Immature natural killer cell (primary cell): ENCODE data around the gene SOX13. TPM values are rescaled to one million over a fixed set of nuclear protein-coding genes. Genes with fewer than 3 reads are reported as not detected.
A peak's percentile ranks its signal among the peaks of the same experiment; 100 is the strongest.
"Not testable (repeated sequence)": the region's sequence is repeated elsewhere in the genome, so short reads cannot be mapped to it uniquely, and the experiment has no call there.

Source experiments
- DNase-seq, 3 donors: peaks; one replicate each; pipeline ENCODE4 v3.0.0; 2022; ENCODE audit warnings: mixed read lengths in 1 of 3
- H3K27ac Mint-ChIP-seq, 6 donors: one replicate each; pipeline ENCODE4 v1.8.0; 2020; ENCODE audit warnings: mixed read lengths in 6 of 6, mild to moderate bottlenecking in 5 of 6, inconsistent platforms in 4 of 6, moderate library complexity in 3 of 6
- H3K27me3 Mint-ChIP-seq, 3 donors: one replicate each; pipeline ENCODE4 v1.8.0; 2020 to 2021; ENCODE audit warnings: low read depth in 3 of 3, mild to moderate bottlenecking in 3 of 3, mixed read lengths in 3 of 3, moderate library complexity in 3 of 3, inconsistent platforms in 1 of 3
- H3K36me3 Mint-ChIP-seq, 3 donors: one replicate each; pipeline ENCODE4 v1.8.0; 2020; ENCODE audit warnings: mixed read lengths in 3 of 3, inconsistent platforms in 2 of 3, mild to moderate bottlenecking in 2 of 3
- H3K4me1 Mint-ChIP-seq, 2 donors: one replicate each; pipeline ENCODE4 v1.8.0; 2020; ENCODE audit warnings: inconsistent platforms in 2 of 2, mild to moderate bottlenecking in 2 of 2, mixed read lengths in 2 of 2, moderate library complexity in 1 of 2
- H3K4me3 Mint-ChIP-seq, 5 donors: one replicate each; pipeline ENCODE4 v1.8.0; 2020; ENCODE audit warnings: mild to moderate bottlenecking in 5 of 5, mixed read lengths in 5 of 5, inconsistent platforms in 3 of 5, moderate library complexity in 3 of 5
- H3K9me3 Mint-ChIP-seq, 6 donors: one replicate each; pipeline ENCODE4 v1.8.0; 2020; ENCODE audit warnings: mild to moderate bottlenecking in 6 of 6, mixed read lengths in 6 of 6, inconsistent platforms in 4 of 6, moderate library complexity in 3 of 6
- polyA plus RNA-seq, 3 donors: library from polyadenylated mRNA; unstranded; fragments of 300-500 nt; fragmentation: Illumina TruSeq; gene quantifications; one replicate each; pipeline ENCODE4 v1.2.3, GENCODE V29; 2021

SOX13 gene
- polyA plus RNA-seq, 3 donors from 2014 or later: 0.54 to 6.6 (median 2.2) TPM

DNA sequence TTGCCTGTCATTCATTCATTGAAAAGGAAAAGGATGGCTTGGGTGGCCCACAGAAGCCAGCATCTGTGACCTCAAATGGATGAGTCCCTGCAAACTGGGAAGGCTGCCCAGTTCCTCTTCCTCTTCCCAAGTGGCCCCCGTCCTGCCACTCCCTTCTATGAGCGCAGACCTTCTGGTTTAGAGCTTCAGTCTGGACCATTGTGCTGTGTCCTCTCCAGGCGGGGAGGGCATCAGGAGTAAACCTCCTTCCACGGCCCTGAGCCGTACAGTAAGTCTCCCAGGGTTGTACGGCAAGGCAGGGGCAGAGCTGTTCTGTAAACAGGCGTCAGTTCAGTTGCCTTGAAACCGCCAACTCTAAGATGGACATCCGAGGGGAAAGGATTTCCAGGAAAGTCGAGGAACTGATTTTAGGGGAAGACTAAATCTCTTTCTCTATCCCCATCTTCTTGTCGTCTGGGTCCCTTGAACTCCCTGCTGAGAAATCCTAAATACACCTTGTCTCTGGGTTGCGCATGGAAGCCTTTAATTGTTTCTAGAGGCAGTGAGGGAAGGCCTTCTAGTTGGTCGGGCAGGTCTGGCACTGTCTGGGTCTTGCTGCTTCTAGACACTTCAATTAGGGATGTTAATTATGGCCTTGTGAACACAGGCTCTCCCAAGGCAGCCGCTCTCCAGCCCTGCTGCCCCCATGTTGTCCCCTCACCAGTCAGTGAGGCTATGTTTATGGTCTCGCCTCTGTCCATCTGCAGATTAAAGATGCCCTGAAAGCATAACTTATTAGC lies 22.1 kb downstream of the SOX13 start:
- no peaks in the 10 kb centered on the region for H3K36me3 Mint-ChIP-seq
- no peaks in the 10 kb centered on the region for H3K9me3 Mint-ChIP-seq
- H3K4me1 Mint-ChIP-seq: peaks cover 19 to 41% of the 10 kb centered on the region in 2 donors
- peak overlapping the region in 2 of 6 donors; percentile 9 to 33 for H3K27ac Mint-ChIP-seq
- DNase-seq: no peak
- no peak overlapping the region for H3K4me3 Mint-ChIP-seq
- H3K27me3 Mint-ChIP-seq: peaks cover 2 to 3% (median 3%) of the 10 kb centered on the region in 3 donors

GRCh38 chr1:204096931-204097330 lies 24.0 kb downstream of the SOX13 start:
- H3K4me1 Mint-ChIP-seq: peaks cover 25 to 49% of the 10 kb centered on the region in 2 donors
- H3K27ac Mint-ChIP-seq: peak overlapping the region in 4 of 6 donors; percentile 12 to 53 (median 38)
- no peaks in the 10 kb centered on the region for H3K9me3 Mint-ChIP-seq
- H3K36me3 Mint-ChIP-seq: no peaks in the 10 kb centered on the region
- no peak overlapping the region for H3K4me3 Mint-ChIP-seq
- H3K27me3 Mint-ChIP-seq: peaks cover 0 to 3% (median 3%) of the 10 kb centered on the region in 3 donors
- DNase-seq: no peak

DNA sequence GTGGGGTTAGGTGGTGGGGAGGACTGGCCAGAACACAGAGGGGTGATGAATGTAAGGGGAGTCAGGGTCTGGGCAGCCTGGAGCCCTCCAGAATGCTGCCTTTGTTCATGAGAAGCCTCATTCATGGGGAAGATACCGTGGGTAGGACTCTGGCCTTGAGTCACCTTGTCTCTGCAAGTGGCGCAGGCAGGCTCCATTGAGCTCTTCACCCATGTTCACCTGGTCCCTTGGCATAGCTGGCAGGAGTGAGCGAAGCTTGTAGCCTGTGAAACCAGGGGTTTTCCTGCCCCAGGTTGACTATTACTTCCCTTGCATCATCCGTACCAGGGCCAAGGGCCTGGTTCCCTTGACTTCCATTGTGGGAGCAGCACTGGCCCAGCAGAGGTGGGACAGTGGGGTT lies 25.8 kb downstream of the SOX13 start:
- Mint-ChIP-seq H3K27ac (peak overlapping the region in 5 of 6 donors; percentile 25 to 84 (median 38)), H3K9me3 (no peaks in the 10 kb centered on the region), H3K4me3 (no peak overlapping the region), H3K36me3 (no peaks in the 10 kb centered on the region), H3K4me1 (peaks cover 30 to 50% of the 10 kb centered on the region in 2 donors), H3K27me3 (peaks cover 2 to 3% (median 2%) of the 10 kb centered on the region in 3 donors)
- DNase-seq: no peak

GRCh38 chr1:204099754-204100153 lies 26.8 kb downstream of the SOX13 start:
- DNase-seq, H3K9me3 Mint-ChIP-seq, H3K36me3 Mint-ChIP-seq, H3K4me3 Mint-ChIP-seq, H3K27me3 Mint-ChIP-seq, H3K27ac Mint-ChIP-seq: not testable (repeated sequence)
- H3K4me1 Mint-ChIP-seq: peaks cover 39 to 54% of the 10 kb centered on the region in 2 donors

- Mint-ChIP-seq H3K36me3 (no peaks in the 10 kb centered on the region), H3K27me3 (peaks cover 0 to 5% (median 4%) of the 10 kb centered on the region in 3 donors), H3K9me3 (no peaks in the 10 kb centered on the region), H3K4me1 (peaks cover 51 to 67% of the 10 kb centered on the region in 2 donors), H3K4me3 (peak overlapping the region; percentile 78 to 92 (median 88)), H3K27ac (peak overlapping the region; percentile 83 to 98 (median 95))
- peak; percentile 46 to 54 (median 47) for DNase-seq
Observed at GRCh38 chr1:204102029-204102611, 29.2 kb downstream of the SOX13 start.

- peak in 2 of 3 donors; percentile 20 to 26 for DNase-seq
Observed at GRCh38 chr1:204102739-204103430, 30.0 kb downstream of the SOX13 start.

GRCh38 chr1:204103431-204103741 lies 30.5 kb downstream of the SOX13 start:
- Mint-ChIP-seq H3K4me3 (peak overlapping the region; percentile 78 to 92 (median 88)), H3K9me3 (no peaks in the 10 kb centered on the region), H3K4me1 (peaks cover 54 to 73% of the 10 kb centered on the region in 2 donors), H3K27me3 (peaks cover 0 to 5% (median 4%) of the 10 kb centered on the region in 3 donors), H3K27ac (peak overlapping the region; percentile 83 to 98 (median 95)), H3K36me3 (no peaks in the 10 kb centered on the region)
- DNase-seq: no peak

More at GRCh38 chr1:204102739-204103430, 30.0 kb downstream of the SOX13 start:
- Mint-ChIP-seq H3K27ac (peak overlapping the region; percentile 83 to 98 (median 95)), H3K36me3 (no peaks in the 10 kb centered on the region), H3K4me1 (peaks cover 54 to 70% of the 10 kb centered on the region in 2 donors), H3K27me3 (peaks cover 0 to 5% (median 4%) of the 10 kb centered on the region in 3 donors), H3K4me3 (peak overlapping the region; percentile 78 to 92 (median 88)), H3K9me3 (no peaks in the 10 kb centered on the region)

- no peaks in the 10 kb centered on the region for H3K36me3 Mint-ChIP-seq
- H3K27me3 Mint-ChIP-seq: peaks cover 0 to 4% (median 2%) of the 10 kb centered on the region in 3 donors
- DNase-seq: peak in 2 of 3 donors; percentile 32 to 36
- no peaks in the 10 kb centered on the region for H3K9me3 Mint-ChIP-seq
- H3K27ac Mint-ChIP-seq: peak overlapping the region; percentile 83 to 98 (median 95)
- peak overlapping the region; percentile 76 to 92 (median 78) for H3K4me3 Mint-ChIP-seq
- peaks cover 56 to 82% of the 10 kb centered on the region in 2 donors for H3K4me1 Mint-ChIP-seq
Observed at GRCh38 chr1:204104331-204105130, 31.6 kb downstream of the SOX13 start.

GRCh38 chr1:204105131-204105515 lies 32.2 kb downstream of the SOX13 start:
- DNase-seq: no peak
- Mint-ChIP-seq H3K27me3 (peaks cover 0 to 4% (median 2%) of the 10 kb centered on the region in 3 donors), H3K4me3 (peak overlapping the region; percentile 76 to 92 (median 78)), H3K36me3 (no peaks in the 10 kb centered on the region), H3K9me3 (no peaks in the 10 kb centered on the region), H3K4me1 (peaks cover 56 to 81% of the 10 kb centered on the region in 2 donors), H3K27ac (peak overlapping the region; percentile 83 to 98 (median 95))

DNA sequence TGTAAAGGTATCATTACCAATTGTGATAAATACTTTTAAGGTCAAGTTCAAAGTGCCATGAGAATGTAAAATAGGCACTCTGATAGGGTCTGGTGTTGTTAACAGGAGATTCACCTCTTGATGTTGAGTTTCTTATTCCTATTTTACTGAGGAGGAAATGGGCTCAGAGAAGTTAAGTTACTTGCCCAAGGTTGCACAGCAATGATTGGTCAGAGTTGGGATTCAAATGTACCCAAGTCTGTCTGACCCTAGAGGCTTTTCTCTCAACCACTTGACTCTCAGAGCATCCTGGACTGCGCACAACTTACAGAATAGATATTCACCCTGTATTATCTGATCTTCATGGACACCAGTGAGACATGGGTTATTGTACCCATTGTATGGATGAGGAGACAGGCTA lies 33.9 kb downstream of the SOX13 start:
- no peaks in the 10 kb centered on the region for H3K36me3 Mint-ChIP-seq
- H3K4me3 Mint-ChIP-seq: no peak overlapping the region
- no peak for DNase-seq
- H3K27me3 Mint-ChIP-seq: peaks cover 0 to 4% (median 3%) of the 10 kb centered on the region in 3 donors
- peaks cover 49 to 66% of the 10 kb centered on the region in 2 donors for H3K4me1 Mint-ChIP-seq
- peak overlapping the region in 5 of 6 donors; percentile 49 to 78 (median 69) for H3K27ac Mint-ChIP-seq
- H3K9me3 Mint-ChIP-seq: no peaks in the 10 kb centered on the region

DNA sequence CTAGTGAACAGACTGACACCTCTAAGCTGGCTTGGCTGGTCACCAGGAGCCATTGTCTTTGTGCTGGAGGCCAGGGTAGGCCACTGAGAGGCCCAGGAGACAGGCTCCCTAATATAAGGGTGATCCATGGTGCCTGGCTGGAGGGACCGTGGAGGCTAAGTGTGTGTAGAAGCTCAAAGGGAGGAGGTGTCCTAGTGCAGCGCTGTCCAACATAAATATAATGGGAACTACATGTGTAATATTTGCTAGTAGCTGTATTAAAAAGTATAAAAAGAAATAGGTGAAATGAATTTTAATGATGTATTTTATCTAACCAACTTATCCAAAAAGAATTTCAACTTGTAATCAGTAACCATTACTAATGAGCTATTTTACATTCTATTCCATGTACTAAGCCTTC lies 35.0 kb downstream of the SOX13 start:
- Mint-ChIP-seq H3K9me3 (no peaks in the 10 kb centered on the region), H3K27me3 (peaks cover 0 to 3% (median 2%) of the 10 kb centered on the region in 3 donors), H3K4me3 (no peak overlapping the region), H3K4me1 (peaks cover 40 to 55% of the 10 kb centered on the region in 2 donors), H3K36me3 (no peaks in the 10 kb centered on the region), H3K27ac (peak overlapping the region in 2 of 6 donors; percentile 53 to 78)
- no peak for DNase-seq

- peaks cover 34 to 52% of the 10 kb centered on the region in 2 donors for H3K4me1 Mint-ChIP-seq
- H3K27ac Mint-ChIP-seq: peak overlapping the region in 5 of 6 donors; percentile 26 to 78 (median 44)
- H3K4me3 Mint-ChIP-seq: peak overlapping the region in 1 of 5 donors; percentile 66
- no peaks in the 10 kb centered on the region for H3K9me3 Mint-ChIP-seq
- H3K27me3 Mint-ChIP-seq: peaks cover 0 to 3% (median 2%) of the 10 kb centered on the region in 3 donors
- no peak for DNase-seq
- peaks cover 0 to 2% (median 0%) of the 10 kb centered on the region in 3 donors for H3K36me3 Mint-ChIP-seq
Observed at GRCh38 chr1:204108312-204109141, 35.6 kb downstream of the SOX13 start.
